HepG2 (cell line): ENCODE results near the gene TMEM253. TPM values are rescaled to one million over a fixed set of nuclear protein-coding genes. Genes with fewer than 3 reads are reported as not detected.

Experiments used
- CBX1 ChIP-seq: IDR thresholded peaks from one replicate; pipeline ENCODE4 v1.6.1; 2016; ENCODE audit warnings: antibody characterized with exemption, low read depth
- HIC2 ChIP-seq: sonication (generic); formaldehyde crosslinking; IDR thresholded peaks from 2 replicates; pipeline ENCODE4 v1.9.0; 2022; ENCODE audit warnings: low read depth, missing genetic modification reagents
- HNRNPL ChIP-seq: fragments of 200-400 bp; formaldehyde crosslinking; IDR thresholded peaks from 2 replicates; pipeline ENCODE4 v1.6.1; 2017; ENCODE audit warnings: mild to moderate bottlenecking, low read depth, low read length
- MED1 ChIP-seq: sonication (generic); formaldehyde crosslinking; IDR thresholded peaks from 2 replicates; pipeline ENCODE4 v1.4.0; 2020; ENCODE audit warnings: missing genetic modification reagents
- MIER3 ChIP-seq: IDR thresholded peaks from 2 replicates; pipeline ENCODE4 v1.6.1; 2016; ENCODE audit warnings: missing compliant biosample characterization, borderline replicate concordance
- NFAT5 ChIP-seq: sonication (generic); formaldehyde crosslinking; IDR thresholded peaks from 2 replicates; pipeline ENCODE4 v1.4.0; 2020; ENCODE audit warnings: missing genetic modification reagents
- NONO ChIP-seq, 2 experiments: fragments of 450-650 bp in 1 of 2; sonication (generic) in 1 of 2; formaldehyde crosslinking in 1 of 2; IDR thresholded peaks in 1 of 2; conservative IDR thresholded peaks in 1 of 2; 2 replicates each; pipeline versions ENCODE4 v1.6.1 to v1.8.0; 2017 to 2022; ENCODE audit warnings: mild to moderate bottlenecking in 1 of 2, missing genetic modification reagents in 1 of 2, moderate library complexity in 1 of 2
- RBAK ChIP-seq: sonication (generic); formaldehyde crosslinking; IDR thresholded peaks from 2 replicates; pipeline ENCODE4 v1.5.1; 2020; ENCODE audit warnings: mild to moderate bottlenecking, missing genetic modification reagents
- SAFB2 ChIP-seq: sonication (generic); formaldehyde crosslinking; IDR thresholded peaks from 2 replicates; pipeline ENCODE4 v1.5.1; 2020; ENCODE audit warnings: missing genetic modification reagents, low read depth, mild to moderate bottlenecking, borderline replicate concordance
- SP4 ChIP-seq: sonication (generic); formaldehyde crosslinking; IDR thresholded peaks from 2 replicates; pipeline ENCODE4 v1.8.1; 2023; ENCODE audit warnings: mild to moderate bottlenecking, missing genetic modification reagents
- TFAP4 ChIP-seq: sonication (generic); IDR thresholded peaks from 2 replicates; pipeline ENCODE4 v1.6.1; 2016; ENCODE audit warnings: low read depth, borderline replicate concordance
- ZFP1 ChIP-seq: IDR thresholded peaks from 2 replicates; pipeline ENCODE4 v1.6.1; 2016
- ZFP62 ChIP-seq: sonication (generic); formaldehyde crosslinking; IDR thresholded peaks from 2 replicates; pipeline ENCODE4 v1.4.0; 2020; ENCODE audit warnings: missing genetic modification reagents
- ZFP91 ChIP-seq: sonication (generic); formaldehyde crosslinking; IDR thresholded peaks from 2 replicates; pipeline ENCODE4 v1.9.0; 2022; ENCODE audit warnings: missing genetic modification reagents, mild to moderate bottlenecking, borderline replicate concordance
- ZNF414 ChIP-seq: sonication (generic); formaldehyde crosslinking; IDR thresholded peaks from 2 replicates; pipeline ENCODE4 v1.5.0; 2020; ENCODE audit warnings: missing genetic modification reagents
- ZNF547 ChIP-seq: sonication (generic); formaldehyde crosslinking; IDR thresholded peaks from 2 replicates; pipeline ENCODE4 v1.5.1; 2020; ENCODE audit warnings: mild to moderate bottlenecking, missing genetic modification reagents
- ZNF772 ChIP-seq: sonication (generic); formaldehyde crosslinking; IDR thresholded peaks from 2 replicates; pipeline ENCODE4 v1.5.0; 2020; ENCODE audit warnings: mild to moderate bottlenecking, missing genetic modification reagents
- ZNF816 ChIP-seq: sonication (generic); formaldehyde crosslinking; IDR thresholded peaks from 2 replicates; pipeline ENCODE4 v1.8.0; 2022; ENCODE audit warnings: missing genetic modification reagents, mild to moderate bottlenecking, borderline replicate concordance
- ZNF883 ChIP-seq: sonication (generic); formaldehyde crosslinking; IDR thresholded peaks from 2 replicates; pipeline ENCODE4 v1.5.1; 2020; ENCODE audit warnings: mild to moderate bottlenecking, missing genetic modification reagents; ENCODE audit errors: not compliant biosample characterization
- polyA plus RNA-seq, 8 experiments: library from polyadenylated mRNA; depleted of rRNA in 3 of 8; stranded (reverse) in 7 of 8; unstranded in 1 of 8; fragments of >200 nt; fragmentation: Illumina TruSeq in 4 of 8; extraction: Trizol in 4 of 8; gene quantifications; 2 replicates each; pipeline versions ENCODE4 v1.2.1 to v1.2.3, GENCODE V29; 2011 to 2016; ENCODE audit warnings: low read depth in 4 of 8, missing spikeins in 1 of 8, mixed read lengths in 1 of 8; ENCODE audit not compliant: insufficient read depth in 1 of 8
- total RNA-seq, 5 experiments: library from RNA; depleted of rRNA; stranded (reverse); fragments of >200 nt; fragmentation: Illumina TruSeq; extraction: Trizol; gene quantifications; 2 replicates each; pipeline ENCODE4 v1.2.3, GENCODE V29; 2016; ENCODE audit warnings: low read depth in 1 of 5

TMEM253 gene
- total and polyA plus RNA-seq, 2 of the 13 experiments (the other 11 are each of a cell fraction or from before 2014, with no cell fraction given) = 0.29 to 0.45 TPM

GRCh38 chr14:21069388-21070082 lies 31.3 kb upstream of the TMEM253 start (continued):
- 0 out of 2 replicates have a peak, but pooled peaks have one; percentile 22 for TF ChIP-seq NFAT5
- no peak for TF ChIP-seq ZNF883 (CRISPR knock-in tag)
- no peak for TF ChIP-seq SAFB2 (CRISPR knock-in tag)
- peak; percentile 60; the same call in 1 of the 2 replicates for TF ChIP-seq TFAP4
- no peak for TF ChIP-seq NONO (IDR thresholded peaks at IDR 0.05)
- TF ChIP-seq NONO (CRISPR knock-in tag; conservative IDR thresholded peaks at IDR 0.05) = peak; percentile 44; the same call in 1 of the 2 replicates
- TF ChIP-seq ZFP1 (CRISPR knock-in tag) = no peak
- TF ChIP-seq SP4 (CRISPR knock-in tag) = peak; percentile 39; the same call in 1 of the 2 replicates
- TF ChIP-seq HIC2 (CRISPR knock-in tag) = no peak
- 0 out of 2 replicates have a peak, but pooled peaks have one; percentile 32 for TF ChIP-seq HNRNPL
- TF ChIP-seq MIER3 (CRISPR knock-in tag) = no peak
- no peak for TF ChIP-seq ZFP62 (CRISPR knock-in tag)
- no peak for TF ChIP-seq ZNF414 (CRISPR knock-in tag)
- TF ChIP-seq ZNF816 (CRISPR knock-in tag) = peak; percentile 80; the same call in 1 of the 2 replicates
- no peak for TF ChIP-seq RBAK (CRISPR knock-in tag)
- no peak for TF ChIP-seq CBX1
- TF ChIP-seq ZNF772 = peak; percentile 90
- TF ChIP-seq ZNF547 (CRISPR knock-in tag) = 0 out of 2 replicates have a peak, but pooled peaks have one; percentile 30
- peak; percentile 62 for TF ChIP-seq MED1 (CRISPR knock-in tag)
- TF ChIP-seq ZFP91 = 0 out of 2 replicates have a peak, but pooled peaks have one; percentile 20
